Urothelium cell line (cell line): ENCODE data around the gene GALNT18.
A peak's percentile ranks its signal among the peaks of the same experiment; 100 is the strongest.

Experiments
- DNase-seq: peaks from one replicate; pipeline ENCODE4 v3.0.0; 2011; ENCODE audit warnings: low spot score, mixed read lengths
- FAIRE-seq: peaks from 2 replicates; lab custom pipeline; 2011; peaks lifted over from hg19 to GRCh38; lab: Jason Lieb, UNC

Gene GALNT18

DNA sequence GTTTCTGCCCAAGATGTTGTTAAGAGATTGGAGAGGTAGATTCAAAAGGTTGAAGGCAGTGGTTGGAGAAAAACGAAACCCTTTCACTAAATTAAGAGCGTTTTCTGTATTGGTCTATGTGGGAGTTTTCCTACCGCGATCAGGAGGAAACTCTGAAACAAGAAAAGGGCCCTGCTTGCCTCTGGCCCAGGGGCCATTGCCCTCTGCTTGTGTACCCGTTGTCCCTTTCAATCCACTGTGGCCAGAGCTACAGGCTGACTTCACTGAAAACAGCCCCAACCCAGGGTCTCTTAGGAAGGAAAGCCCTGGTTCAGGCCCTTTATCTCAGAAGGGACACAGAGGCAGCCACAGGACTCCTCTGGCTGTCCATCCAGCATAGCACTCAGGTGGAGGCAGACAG lies 367.8 kb downstream of the GALNT18 start:
- no peak for FAIRE-seq

DNA sequence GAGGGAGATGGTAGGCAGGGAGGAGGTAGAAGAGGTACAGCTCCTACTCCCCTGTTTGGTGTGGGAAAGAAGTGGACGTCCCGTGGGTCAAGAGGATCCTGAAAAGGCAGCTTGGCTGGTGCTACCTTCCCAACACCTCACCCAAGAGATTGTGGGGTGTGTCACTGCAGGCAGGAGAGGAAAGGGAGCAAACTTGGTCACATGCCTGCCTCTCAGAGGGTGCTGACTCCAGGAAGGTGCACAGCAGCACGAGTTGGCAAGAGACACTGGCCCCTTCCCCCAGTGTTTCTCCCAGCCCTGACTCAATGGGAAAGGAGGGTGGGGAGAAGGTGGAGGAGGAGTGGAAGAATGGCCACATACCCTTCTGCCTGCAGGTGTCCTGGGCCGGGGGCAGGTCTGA lies 368.3 kb downstream of the GALNT18 start:
- DNase-seq (no peak), FAIRE-seq (no peak)

More for the DNA sequence above, 367.8 kb downstream of the GALNT18 start:
- DNase-seq, result no peak

DNA sequence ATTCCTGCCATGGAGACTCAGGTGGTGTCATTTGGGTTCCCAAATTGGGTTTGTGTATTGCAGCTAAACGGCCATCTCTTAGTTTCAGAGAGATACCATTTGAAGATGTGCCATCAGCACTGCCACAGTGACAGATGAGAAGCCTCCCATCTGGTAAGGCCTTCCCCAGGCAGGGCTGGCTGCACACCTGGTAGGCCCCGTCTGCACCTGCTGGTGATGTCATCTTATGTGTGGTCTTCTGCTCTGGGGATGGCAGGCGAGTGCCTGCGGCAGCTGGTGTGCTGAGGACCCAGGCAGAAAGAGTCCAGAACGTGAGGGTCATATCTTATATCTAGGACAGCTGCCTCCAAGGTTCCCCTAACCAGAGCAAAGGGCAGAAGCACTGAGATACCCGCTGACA lies 369.4 kb downstream of the GALNT18 start:
- no peak for FAIRE-seq
- no peak for DNase-seq

DNA sequence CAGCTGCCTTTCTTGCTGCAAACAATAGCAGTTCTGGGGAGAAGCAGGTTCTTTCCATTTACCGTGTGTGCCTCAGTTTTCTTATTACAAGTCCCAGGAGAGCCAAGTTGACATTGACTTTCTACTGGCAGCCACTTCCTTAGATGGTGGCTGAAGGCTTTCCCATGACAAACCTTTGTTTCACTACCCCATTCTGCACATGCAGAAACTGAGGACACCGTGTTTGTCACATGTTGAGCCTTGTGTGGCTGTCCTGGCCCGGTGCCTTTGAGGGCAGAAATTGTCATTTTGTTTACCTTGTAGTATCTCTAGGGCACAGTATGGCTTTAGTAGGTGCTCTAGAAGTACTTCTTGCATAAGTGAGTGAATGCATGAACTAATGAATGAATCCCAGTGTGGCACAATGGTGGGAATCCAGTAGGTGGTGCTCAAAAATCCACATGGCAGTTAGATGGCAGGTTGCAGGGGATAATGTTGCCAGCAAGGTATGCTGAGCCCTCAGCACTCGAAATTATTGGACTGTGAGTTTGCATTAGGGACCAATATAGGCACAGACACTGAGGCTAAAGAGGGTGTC lies 370.3 kb downstream of the GALNT18 start:
- FAIRE-seq, result no peak
- no peak for DNase-seq

DNA sequence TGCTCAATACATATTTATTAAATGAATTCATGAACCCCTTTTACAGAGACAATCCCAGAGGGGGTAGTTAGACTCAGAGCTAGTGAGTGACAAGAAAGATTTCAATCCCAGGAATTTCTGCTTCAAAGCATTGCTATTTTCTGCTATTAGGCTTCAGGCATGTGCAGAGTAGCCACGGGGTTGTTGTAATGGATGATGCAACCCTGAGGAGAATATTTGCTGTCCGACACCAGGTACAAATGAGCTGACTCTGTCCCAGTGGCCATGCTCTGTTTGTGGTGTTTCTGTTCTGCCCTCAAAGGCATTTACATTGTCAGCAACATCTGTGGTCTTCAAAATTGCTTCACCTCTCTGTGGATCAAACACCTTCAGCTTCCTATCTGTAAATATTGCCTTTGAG lies 371.3 kb downstream of the GALNT18 start:
- FAIRE-seq (no peak), DNase-seq (no peak)

DNA sequence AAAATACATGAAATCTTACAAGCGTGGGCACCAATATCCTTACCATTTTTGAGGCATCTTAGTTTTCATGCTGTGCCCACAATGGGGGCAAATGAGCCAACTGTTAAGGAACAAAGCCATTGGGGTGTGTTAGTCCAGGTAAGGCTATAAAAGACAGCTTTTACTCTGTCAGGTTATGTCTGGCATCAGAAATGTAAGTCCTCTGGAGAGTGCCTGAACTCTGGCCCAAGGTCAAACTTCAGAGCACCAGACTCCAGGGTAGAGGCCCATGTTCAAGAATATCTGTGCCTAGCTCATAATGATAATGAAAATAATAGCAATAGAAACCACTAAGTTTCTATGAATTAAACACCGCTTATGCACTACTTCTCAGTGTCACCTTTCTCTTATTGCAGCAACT lies 374.2 kb downstream of the GALNT18 start:
- no peak for FAIRE-seq
- no peak for DNase-seq

DNA sequence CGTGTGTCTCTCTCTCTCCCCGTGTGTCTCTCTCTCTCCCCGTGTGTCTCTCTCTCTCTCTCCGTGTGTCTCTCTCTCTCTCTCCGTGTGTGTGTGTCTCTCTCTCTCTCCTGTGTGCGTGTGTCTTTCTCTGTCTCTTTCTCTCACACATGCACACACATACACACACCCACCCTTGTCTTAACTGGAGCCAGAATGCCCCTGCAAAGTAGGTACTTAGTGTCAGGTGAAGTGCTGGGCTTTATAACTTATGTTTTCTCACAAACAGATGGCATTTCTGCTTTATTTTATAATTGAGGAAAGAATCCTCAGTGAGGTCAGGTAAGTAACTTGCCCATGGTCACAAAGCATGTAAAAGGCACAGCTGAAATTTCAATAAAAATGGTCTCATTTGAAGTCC lies 374.7 kb downstream of the GALNT18 start:
- no peak for DNase-seq
- FAIRE-seq, result no peak

DNA sequence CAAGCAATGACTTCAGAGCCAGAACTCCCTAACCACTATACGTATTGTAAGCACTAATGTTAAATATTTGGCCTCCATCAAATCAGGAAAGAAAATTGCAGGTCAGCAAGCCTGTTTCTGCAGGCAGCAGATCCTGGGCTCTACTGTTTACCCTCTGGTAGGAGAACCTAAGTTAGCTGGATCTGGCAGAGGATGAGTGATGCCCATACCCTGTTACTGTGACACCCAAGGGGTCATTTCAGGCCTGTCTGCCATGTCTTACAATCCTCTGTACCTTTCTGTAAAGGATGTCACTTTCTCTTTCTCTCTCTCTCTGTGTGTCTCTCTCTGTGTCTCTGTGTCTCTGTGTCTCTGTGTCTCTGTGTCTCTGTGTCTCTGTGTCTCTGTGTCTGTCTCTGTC lies 375.6 kb downstream of the GALNT18 start:
- no peak for FAIRE-seq
- DNase-seq, result no peak

DNA sequence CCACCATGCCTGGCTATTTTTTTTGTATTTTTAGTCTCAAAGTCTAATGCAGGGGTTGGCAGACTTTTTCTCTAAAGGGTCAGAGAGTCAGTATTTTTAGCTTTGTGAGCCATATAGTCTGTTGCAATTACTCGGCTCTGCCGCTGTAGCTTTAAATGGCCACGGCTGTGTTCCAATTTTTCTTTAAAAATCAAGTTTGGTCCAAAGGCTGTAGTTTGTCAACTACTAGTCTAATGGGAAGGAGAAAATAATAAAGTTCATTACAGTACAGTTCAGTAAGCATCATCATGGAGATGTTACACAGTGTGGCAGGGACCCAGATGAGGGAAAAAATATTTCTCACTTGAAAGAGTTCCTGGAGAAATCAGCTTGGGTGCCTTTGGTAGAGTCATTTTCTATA lies 376.4 kb downstream of the GALNT18 start:
- FAIRE-seq (no peak), DNase-seq (no peak)

DNA sequence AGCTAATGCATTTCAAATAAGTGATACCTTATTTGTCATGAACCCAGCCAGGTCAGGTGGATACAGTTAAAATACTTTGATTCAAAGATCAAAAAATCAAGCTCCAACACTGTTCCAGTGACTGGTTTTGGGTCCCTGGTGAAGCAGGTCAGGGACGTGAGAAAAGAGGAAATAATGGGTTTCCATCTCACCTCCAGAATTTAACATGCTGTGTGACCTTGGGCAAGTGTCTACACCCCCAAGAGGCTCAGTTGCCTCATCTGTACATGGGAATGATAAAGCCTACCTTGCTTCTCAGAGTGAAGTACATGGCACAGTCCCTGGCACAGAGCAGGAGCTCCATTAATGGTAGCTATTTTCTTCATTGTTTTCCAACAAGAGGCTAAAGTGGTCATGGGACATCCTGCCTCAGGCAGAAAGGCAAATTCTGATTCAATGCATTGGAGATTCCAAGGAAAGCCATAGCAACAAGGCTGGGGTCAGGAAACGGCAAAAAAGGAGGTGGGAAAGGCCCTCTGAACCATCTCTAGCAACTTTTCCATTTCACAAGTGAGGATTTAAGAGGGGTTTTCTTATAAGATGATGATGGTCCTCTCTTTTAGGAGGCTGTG lies 377.2 kb downstream of the GALNT18 start:
- FAIRE-seq, result no peak
- no peak for DNase-seq

DNA sequence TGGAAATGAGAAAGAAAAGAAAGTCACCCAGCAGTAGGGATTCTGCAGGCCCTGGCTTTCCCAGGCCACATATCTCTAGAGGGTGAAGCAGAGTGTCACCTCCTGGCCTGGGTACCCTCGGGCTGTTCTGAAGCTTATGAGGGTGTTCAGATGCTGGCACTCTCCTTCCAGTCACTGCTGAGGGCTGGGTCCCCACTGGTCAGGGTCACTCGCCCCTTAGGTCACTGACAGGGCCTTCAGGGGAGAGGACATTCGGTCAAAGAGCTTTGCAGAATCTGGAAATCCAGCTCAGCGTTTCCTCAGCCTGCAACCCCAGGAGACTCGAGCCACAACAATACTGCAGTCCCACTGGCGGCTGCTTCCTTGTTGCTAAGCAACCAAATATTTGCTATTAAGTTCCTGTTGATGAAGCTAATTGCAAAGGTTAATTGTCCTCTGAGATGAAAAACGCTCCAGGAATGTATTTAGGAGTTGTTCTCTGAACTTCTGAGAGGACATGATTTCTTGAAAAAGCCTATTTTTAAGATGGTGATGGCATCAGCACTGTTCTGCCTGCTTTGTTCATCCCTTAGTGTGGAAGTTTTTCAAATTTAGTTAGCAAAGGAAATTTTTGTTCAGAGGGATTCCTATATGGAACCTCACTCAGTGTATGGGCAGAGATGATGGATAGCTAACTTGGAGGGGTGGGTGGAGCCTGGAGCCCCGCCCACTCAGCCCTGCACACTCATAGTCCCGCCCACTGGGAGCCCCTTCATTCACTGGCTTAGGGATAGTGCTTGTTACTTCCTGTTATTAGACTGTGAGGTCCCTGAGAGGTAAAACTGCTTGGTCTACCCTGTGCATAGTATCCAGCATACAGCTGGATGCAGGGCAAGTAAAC lies 378.0 kb downstream of the GALNT18 start:
- FAIRE-seq, result no peak
- DNase-seq, result peak; percentile 21

DNA sequence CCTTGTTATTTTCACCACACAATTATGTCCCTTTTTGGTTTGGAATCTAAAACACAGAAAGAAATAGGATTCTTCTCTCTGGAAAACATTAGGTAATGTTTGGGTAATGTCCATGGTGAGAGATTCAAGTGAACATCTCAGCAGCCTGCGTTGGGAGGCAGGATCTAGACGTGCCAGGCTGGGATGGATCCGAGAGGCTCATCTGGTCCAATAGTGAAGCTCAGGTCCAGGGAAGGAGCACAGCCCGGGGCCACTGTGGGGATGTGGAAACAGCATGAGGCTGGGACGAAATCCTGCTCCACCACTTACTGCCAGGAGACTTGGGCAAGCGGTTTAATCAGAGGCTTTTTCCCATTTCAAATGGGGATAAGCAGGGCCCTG lies 378.6 kb downstream of the GALNT18 start:
- no peak for FAIRE-seq
- no peak for DNase-seq

DNA sequence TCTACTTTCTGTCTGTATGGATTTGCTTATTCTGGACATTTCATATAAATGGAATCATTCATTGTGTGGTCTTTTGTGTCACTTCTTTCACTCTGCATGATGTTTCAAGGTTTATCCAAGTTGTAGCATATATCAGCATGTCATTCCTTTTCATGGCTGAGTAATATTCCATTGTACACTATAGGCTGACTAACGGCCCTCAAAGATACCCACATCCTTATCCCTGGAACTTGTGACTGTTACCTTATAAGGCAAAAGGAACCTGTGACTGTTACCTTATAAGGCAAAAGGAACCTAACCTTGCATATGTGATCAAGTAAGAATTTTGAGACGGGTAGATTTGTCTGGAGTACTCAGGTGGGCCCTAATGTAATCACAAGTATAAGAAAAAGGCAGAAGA lies 380.5 kb downstream of the GALNT18 start:
- FAIRE-seq (peak; percentile 32), DNase-seq (no peak)

DNA sequence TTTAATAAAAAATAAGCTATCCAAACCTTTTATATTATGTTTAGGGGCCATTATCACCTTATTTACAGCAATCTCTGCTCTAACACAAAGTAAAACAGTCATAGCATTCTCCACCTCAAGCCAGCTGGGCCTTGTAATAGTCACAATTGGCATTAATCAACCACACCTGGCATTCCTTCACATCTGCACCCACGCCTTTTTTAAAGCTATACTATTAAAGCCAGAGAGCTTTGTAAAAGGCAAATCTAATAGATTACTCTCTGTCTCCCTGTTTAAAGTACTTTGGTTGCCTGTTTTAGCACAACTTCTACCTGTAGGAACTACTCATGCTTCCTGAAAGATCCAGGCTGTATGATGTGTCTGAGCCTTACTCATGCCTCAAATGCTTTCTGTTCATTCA lies 381.8 kb downstream of the GALNT18 start:
- FAIRE-seq, result no peak
- DNase-seq, result no peak

DNA sequence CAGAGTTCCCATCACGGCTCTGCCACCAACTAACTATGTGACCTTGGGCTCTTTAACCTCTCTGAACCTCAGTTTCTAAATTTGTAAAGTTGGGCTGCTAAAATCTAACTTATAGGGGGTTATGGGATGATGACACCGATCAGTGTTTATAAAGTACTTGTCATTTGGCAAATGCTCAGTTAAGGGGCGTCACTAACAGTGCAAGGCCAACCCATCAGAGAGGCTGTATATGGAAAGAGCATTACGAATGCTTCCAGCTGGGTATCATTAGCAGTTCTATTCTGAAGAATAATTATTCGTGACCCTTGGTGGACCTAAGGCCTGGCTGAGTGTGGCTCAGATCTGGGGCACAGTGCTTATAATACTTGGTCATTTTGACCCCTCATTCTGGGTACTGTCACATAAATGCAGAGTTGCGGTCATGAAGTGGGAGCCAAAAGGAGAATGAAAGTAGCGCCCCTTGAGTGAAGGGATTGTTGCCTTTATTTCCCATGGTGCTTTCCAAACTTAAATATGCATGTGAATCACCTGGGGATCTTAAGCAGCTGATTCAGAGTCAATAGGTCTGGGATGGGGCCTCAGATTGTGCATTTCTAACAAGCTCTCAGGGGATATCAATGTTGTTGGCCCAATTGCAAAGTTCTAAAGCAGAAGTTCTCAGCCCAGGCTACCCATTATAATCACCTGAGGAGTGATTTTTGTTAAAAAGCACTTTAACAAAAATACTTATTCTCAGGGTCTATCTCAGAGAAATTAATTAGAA lies 384.6 kb downstream of the GALNT18 start:
- no peak for DNase-seq
- FAIRE-seq, result no peak

DNA sequence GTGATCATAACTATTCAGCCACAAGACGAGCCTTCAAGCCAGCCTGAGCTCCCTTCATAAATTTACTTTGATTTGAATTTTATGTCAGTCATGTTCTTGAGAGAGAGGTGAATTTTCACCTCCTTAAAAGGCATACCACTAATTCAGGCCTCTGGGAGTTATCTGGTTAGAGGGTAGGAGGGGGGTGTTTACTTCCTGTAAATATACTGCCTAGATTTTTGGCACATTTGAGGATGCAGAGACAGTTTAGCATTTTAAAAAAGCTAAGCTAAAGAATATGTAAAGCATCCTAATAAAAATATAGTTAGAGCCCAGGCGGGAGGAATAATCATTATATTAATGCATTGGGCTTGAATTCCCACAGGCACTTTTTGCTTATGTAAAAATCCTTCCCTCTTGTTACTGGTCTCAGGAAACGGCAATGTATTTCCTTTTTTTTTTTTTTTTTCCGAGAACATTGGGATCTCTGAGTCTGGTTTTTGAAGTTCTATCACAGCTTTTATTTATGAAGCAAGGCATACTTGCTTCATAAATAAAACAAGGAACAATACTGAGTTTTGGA lies 385.2 kb downstream of the GALNT18 start:
- FAIRE-seq (no peak), DNase-seq (no peak)

DNA sequence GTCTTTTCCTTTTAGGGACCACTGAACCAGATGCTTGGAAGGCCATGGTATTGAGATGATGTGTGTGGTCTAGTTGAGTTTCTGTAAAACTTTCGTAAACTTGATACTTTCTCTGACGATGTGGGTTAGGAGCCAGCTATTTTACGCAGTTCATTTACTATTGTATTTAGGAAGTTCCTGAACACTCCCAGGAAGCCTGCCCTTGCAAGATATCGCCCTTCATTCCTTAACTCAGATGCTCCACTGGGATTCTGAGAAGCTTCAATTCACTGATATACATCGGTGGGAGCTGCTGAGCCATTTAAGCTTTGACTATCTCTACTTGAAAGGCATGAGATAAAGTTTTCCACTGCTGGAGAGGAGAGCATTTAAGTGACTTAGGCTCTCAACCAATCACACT lies 390.0 kb downstream of the GALNT18 start:
- FAIRE-seq (no peak), DNase-seq (no peak)

DNA sequence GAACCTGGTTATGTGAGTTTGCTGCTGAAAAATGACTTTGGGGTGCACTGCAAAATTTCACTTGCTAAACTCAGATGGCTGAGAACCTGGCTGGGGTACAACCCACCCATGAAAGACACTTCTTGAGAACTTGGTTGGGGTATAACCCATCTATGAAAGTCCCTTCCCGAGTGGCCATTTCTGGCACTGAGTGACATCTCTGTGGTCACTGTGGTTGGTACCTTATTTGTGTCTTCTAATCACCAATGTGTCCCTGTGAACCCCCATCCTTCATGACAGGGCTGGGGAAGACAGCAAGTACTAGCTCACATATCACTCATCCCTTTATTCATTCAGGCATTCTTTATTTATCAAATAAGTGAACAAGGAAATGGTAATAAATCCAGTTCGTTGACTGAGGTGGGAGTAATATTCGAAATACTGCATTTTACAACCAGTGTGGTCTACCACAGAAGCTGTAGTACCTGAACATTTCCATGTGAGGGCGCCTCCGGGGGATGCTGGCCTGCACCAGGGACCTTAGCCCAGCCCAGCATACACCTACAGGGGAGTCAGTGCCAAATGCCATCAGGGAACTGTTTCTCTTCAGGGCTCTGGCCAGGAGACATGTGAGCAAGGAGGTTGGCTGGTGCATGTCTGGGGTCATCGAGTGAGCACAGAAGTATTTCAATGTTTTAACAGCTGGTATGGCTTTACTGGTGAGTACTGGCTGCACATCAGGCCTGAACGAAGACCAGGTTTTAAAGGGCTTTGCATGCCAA lies 390.8 kb downstream of the GALNT18 start:
- FAIRE-seq (no peak), DNase-seq (peak; percentile 20)

DNA sequence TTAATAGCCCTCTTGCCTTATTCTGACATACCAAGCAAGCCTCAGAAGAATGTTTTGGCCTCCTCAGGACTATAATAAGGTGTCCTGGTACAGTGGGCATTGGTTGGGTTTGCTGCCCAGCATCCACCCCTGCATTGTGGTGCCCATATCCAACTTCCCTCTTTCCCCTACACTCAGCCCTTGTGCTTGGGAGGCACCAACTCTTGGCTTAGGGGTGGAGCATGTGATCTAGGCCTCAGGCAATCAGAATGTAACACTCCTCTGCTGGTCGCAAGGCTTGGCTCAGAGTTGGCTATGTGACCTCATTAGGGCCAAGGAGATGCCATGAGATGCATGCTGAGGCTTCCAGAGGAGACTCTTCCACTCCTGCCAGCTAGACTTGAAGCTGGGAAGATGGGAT lies 391.7 kb downstream of the GALNT18 start:
- FAIRE-seq (no peak), DNase-seq (no peak)

DNA sequence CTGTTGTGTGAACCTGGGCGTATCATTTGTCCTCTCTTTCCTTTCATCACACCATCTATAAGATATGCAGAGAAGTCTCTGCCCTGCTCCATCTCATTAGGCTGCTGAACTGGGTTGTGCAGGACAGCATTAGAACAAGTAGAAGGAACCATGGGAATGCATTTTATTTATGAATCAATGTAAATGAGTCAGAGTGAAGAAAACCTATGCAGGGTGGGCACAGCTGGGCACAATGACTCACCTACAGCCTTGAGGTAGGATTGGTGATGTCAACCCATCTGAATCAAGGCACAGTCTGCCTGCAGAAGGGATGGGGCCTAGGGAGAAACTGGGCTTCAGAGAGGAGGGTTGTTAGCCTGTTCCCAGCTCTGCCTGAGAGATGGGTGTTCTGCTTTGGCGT lies 392.2 kb downstream of the GALNT18 start:
- FAIRE-seq, result no peak

More for the DNA sequence above, 392.2 kb downstream of the GALNT18 start:
- DNase-seq, result peak; percentile 49
